B cell (primary cell): ENCODE data around the gene GLRX2.

Experiments
- EZH2 ChIP-seq: IDR thresholded peaks from 2 replicates; pipeline ENCODE4 v1.6.1; 2012; ENCODE audit warnings: borderline replicate concordance, low read depth, mild to moderate bottlenecking, moderate library complexity, low read length; ENCODE audit not compliant: insufficient read depth, poor library complexity, severe bottlenecking
- TF ChIP-seq, protein P1 (sequence below): fragments of 200-600 bp; IDR thresholded peaks from one replicate; pipeline ENCODE4 v1.8.0; 2022; ENCODE audit warnings: antibody characterized with exemption, mild to moderate bottlenecking

DNA sequence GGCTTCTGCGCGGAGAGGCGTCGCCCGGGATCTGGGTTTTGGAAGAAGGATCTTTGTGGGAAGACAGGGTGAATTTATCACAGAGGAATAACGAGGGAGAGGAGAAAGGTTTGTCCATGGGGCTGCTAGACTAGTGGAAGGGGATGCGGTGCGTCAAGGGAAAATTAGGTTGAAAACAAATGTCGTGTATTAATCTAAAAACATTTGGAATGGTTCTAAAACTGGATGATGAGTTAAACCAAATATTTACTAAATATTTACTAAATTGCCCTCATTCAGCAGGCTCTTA, 45.2 kb downstream of the GLRX2 start:
- TF ChIP-seq, protein P1, sequence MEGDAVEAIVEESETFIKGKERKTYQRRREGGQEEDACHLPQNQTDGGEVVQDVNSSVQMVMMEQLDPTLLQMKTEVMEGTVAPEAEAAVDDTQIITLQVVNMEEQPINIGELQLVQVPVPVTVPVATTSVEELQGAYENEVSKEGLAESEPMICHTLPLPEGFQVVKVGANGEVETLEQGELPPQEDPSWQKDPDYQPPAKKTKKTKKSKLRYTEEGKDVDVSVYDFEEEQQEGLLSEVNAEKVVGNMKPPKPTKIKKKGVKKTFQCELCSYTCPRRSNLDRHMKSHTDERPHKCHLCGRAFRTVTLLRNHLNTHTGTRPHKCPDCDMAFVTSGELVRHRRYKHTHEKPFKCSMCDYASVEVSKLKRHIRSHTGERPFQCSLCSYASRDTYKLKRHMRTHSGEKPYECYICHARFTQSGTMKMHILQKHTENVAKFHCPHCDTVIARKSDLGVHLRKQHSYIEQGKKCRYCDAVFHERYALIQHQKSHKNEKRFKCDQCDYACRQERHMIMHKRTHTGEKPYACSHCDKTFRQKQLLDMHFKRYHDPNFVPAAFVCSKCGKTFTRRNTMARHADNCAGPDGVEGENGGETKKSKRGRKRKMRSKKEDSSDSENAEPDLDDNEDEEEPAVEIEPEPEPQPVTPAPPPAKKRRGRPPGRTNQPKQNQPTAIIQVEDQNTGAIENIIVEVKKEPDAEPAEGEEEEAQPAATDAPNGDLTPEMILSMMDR, result no peak
- no peak for TF ChIP-seq EZH2
